Measurements from ENCODE around the gene ITGA11.

DNA sequence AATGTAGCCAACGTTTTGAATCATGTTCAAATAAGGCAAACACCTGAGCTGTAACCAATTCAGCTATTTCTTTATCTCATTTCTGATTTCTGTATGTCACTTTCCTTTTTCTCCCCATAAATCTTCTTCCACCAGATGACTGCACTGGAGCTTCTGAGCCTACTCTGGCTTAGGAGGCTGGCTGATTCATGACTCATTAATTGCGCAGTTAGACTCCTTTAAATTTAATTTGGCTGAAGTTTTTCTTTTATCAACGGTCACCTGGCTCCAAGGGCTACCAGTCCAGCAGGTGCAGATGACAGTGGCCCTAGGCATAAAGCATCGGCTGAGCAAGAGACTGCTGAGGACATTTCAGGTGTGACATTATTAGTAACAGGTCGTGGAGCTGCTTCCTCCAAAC is 39.6 kb upstream of the ITGA11 start:
- TF ChIP-seq, protein P1, sequence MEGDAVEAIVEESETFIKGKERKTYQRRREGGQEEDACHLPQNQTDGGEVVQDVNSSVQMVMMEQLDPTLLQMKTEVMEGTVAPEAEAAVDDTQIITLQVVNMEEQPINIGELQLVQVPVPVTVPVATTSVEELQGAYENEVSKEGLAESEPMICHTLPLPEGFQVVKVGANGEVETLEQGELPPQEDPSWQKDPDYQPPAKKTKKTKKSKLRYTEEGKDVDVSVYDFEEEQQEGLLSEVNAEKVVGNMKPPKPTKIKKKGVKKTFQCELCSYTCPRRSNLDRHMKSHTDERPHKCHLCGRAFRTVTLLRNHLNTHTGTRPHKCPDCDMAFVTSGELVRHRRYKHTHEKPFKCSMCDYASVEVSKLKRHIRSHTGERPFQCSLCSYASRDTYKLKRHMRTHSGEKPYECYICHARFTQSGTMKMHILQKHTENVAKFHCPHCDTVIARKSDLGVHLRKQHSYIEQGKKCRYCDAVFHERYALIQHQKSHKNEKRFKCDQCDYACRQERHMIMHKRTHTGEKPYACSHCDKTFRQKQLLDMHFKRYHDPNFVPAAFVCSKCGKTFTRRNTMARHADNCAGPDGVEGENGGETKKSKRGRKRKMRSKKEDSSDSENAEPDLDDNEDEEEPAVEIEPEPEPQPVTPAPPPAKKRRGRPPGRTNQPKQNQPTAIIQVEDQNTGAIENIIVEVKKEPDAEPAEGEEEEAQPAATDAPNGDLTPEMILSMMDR (IDR thresholded peaks at IDR 0.05) = no peak
- TF ChIP-seq EP300 (IDR thresholded peaks at IDR 0.05; ENCODE audit: borderline replicate concordance in 1 of 2, low read depth in 1 of 2, low read length in 1 of 2) (no peak), SMC3 (IDR thresholded peaks at IDR 0.05; ENCODE audit: low read depth, low read length) (no peak), SIN3A (IDR thresholded peaks at IDR 0.05; ENCODE audit: borderline replicate concordance, low read depth, low read length) (no peak), TEAD4 (IDR thresholded peaks at IDR 0.05; ENCODE audit: borderline replicate concordance, insufficient read depth) (no peak), CHD2 (IDR thresholded peaks at IDR 0.05; ENCODE audit: low read length, partially characterized antibody) (no peak), FOSL2 (IDR thresholded peaks at IDR 0.05; ENCODE audit: borderline replicate concordance, low read depth) (peak; percentile 54; the same call in 1 of the 2 replicates), EZH2phosphoT487 (IDR thresholded peaks at IDR 0.05; ENCODE audit: borderline replicate concordance, low read depth) (no peak), POLR2AphosphoS5 (IDR thresholded peaks at IDR 0.05; ENCODE audit: low read depth, low read length) (no peak)
- TF ChIP-seq, protein P2, sequence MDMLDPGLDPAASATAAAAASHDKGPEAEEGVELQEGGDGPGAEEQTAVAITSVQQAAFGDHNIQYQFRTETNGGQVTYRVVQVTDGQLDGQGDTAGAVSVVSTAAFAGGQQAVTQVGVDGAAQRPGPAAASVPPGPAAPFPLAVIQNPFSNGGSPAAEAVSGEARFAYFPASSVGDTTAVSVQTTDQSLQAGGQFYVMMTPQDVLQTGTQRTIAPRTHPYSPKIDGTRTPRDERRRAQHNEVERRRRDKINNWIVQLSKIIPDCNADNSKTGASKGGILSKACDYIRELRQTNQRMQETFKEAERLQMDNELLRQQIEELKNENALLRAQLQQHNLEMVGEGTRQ (IDR thresholded peaks at IDR 0.05; ENCODE audit: borderline replicate concordance, low read depth, low read length) = no peak
- TF ChIP-seq, protein P3, sequence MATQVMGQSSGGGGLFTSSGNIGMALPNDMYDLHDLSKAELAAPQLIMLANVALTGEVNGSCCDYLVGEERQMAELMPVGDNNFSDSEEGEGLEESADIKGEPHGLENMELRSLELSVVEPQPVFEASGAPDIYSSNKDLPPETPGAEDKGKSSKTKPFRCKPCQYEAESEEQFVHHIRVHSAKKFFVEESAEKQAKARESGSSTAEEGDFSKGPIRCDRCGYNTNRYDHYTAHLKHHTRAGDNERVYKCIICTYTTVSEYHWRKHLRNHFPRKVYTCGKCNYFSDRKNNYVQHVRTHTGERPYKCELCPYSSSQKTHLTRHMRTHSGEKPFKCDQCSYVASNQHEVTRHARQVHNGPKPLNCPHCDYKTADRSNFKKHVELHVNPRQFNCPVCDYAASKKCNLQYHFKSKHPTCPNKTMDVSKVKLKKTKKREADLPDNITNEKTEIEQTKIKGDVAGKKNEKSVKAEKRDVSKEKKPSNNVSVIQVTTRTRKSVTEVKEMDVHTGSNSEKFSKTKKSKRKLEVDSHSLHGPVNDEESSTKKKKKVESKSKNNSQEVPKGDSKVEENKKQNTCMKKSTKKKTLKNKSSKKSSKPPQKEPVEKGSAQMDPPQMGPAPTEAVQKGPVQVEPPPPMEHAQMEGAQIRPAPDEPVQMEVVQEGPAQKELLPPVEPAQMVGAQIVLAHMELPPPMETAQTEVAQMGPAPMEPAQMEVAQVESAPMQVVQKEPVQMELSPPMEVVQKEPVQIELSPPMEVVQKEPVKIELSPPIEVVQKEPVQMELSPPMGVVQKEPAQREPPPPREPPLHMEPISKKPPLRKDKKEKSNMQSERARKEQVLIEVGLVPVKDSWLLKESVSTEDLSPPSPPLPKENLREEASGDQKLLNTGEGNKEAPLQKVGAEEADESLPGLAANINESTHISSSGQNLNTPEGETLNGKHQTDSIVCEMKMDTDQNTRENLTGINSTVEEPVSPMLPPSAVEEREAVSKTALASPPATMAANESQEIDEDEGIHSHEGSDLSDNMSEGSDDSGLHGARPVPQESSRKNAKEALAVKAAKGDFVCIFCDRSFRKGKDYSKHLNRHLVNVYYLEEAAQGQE (IDR thresholded peaks at IDR 0.05; ENCODE audit: low read depth, low read length) = no peak

Measured in SK-N-SH (cell line).